Esophagus squamous epithelium (tissue), 5 donors: ENCODE results near the gene CRHR2. TPM values are rescaled to one million over a fixed set of nuclear protein-coding genes. Genes with fewer than 3 reads are reported as not detected.

ENCODE experiments used
- DNase-seq: peaks from one replicate; lab custom pipeline; 2025; lab: John Stamatoyannopoulos, UW
- H3K27ac ChIP-seq, 4 donors: fragments of 200-600 bp; sonication (generic); one replicate each; pipeline ENCODE4 v1.5.1; 2016 to 2019; ENCODE audit warnings: mild to moderate bottlenecking in 1 of 4
- H3K27me3 ChIP-seq, 4 donors: fragments of 200-600 bp; sonication (generic); 1 replicate in 3 of 4; 2 replicates in 1 of 4; pipeline versions ENCODE4 v1.5.1 to v1.6.0; 2017 to 2021; ENCODE audit warnings: antibody characterized with exemption in 1 of 4
- H3K36me3 ChIP-seq, 3 donors: fragments of 200-600 bp; sonication (generic); one replicate each; pipeline ENCODE4 v1.5.1; 2016 to 2019
- H3K4me1 ChIP-seq, 3 donors: fragments of 200-600 bp; sonication (generic); one replicate each; pipeline ENCODE4 v1.5.1; 2017 to 2019
- H3K4me3 ChIP-seq, 4 donors: fragments of 200-600 bp; sonication (generic); 1 replicate in 3 of 4; 2 replicates in 1 of 4; pipeline ENCODE4 v1.5.1; 2016 to 2019; ENCODE audit warnings: mild to moderate bottlenecking in 2 of 4, moderate library complexity in 1 of 4
- H3K9me3 ChIP-seq, 3 donors: fragments of 200-600 bp; sonication (generic); one replicate each; pipeline ENCODE4 v1.5.1; 2016 to 2019
- POLR2A ChIP-seq, 4 donors: fragments of 450-650 bp; IDR thresholded peaks; one replicate each; pipeline ENCODE4 v1.6.1; 2017; ENCODE audit warnings: antibody characterized with exemption in 4 of 4, mild to moderate bottlenecking in 4 of 4, moderate library complexity in 3 of 4
- WGBS, 2 donors: methylation state at CpG; one replicate each; pipeline ENCODE4 v1.1.5; 2018; 5-methylcytosine and 5-hydroxymethylcytosine counted together
- intact Hi-C: fragments of 100-400 bp; cut with DNase I; formaldehyde crosslinking; loops from one replicate; pipeline ENCODE4 v1.15.0; 2022
- total RNA-seq, 4 donors: library from RNA; depleted of rRNA; stranded (reverse); fragments of >200 nt; gene quantifications; one replicate each; pipeline ENCODE4 v1.1.0, GENCODE V29; 2016
- TF ChIP-seq, protein P1 (sequence below), 6 experiments: fragments of 450-650 bp in 4 of 6; fragments of 200-600 bp in 2 of 6; sonication (generic) in 2 of 6; IDR thresholded peaks; one replicate each; pipeline ENCODE4 v1.5.1; 2016 to 2019; ENCODE audit warnings: antibody characterized with exemption in 6 of 6, mild to moderate bottlenecking in 4 of 6, moderate library complexity in 4 of 6
- donor health status: DM: yes; HTN: yes; CAD: no.

Gene CRHR2
- total RNA-seq, 4 donors from 2014 or later = under 0.01 to 0.09 TPM; not detected in 2

DNA sequence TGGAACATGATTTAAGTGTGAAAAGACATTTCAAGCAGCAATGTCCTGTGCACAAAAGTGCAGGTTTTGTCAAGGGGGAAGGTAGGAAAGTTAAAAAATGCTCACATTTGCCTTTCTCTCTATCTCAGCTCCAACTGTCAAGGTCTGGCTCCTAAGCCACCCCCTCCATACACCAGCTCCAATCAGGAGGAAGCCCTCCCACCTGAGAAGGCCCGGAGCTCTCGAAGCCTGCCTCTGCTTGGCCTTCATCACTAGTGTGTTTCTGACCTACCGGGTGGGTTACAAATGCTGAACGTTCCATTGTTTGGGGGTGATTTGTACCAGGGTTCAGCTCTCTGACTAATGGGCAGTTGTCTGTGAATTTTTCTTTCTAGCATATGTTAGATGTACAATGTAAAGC lies 14.2 kb downstream of the CRHR2 start:
- WGBS, 2 donors = 48 to 68% methylated on average over 4 of the region's 4 CpGs
- no peaks in the 10 kb centered on the region for H3K9me3 ChIP-seq
- intact Hi-C loops = no loop called here

GRCh38 chr7:30667172-30667571 lies 15.1 kb downstream of the CRHR2 start:
- 87 to 88% methylated on average over 3 of the region's 3 CpGs for WGBS, 2 donors
- Histone ChIP-seq H3K9me3 (no peaks in the 10 kb centered on the region), H3K27ac (no peak overlapping the region), H3K4me1 (no peaks in the 10 kb centered on the region), H3K36me3 (no peaks in the 10 kb centered on the region), H3K4me3 (no peak overlapping the region), H3K27me3 (peaks cover 0 to 6% (median 0%) of the 10 kb centered on the region in 4 donors)
- intact Hi-C loops = no loop called here
- TF ChIP-seq POLR2A (IDR thresholded peaks at IDR 0.05) = no peak
- TF ChIP-seq, protein P1, sequence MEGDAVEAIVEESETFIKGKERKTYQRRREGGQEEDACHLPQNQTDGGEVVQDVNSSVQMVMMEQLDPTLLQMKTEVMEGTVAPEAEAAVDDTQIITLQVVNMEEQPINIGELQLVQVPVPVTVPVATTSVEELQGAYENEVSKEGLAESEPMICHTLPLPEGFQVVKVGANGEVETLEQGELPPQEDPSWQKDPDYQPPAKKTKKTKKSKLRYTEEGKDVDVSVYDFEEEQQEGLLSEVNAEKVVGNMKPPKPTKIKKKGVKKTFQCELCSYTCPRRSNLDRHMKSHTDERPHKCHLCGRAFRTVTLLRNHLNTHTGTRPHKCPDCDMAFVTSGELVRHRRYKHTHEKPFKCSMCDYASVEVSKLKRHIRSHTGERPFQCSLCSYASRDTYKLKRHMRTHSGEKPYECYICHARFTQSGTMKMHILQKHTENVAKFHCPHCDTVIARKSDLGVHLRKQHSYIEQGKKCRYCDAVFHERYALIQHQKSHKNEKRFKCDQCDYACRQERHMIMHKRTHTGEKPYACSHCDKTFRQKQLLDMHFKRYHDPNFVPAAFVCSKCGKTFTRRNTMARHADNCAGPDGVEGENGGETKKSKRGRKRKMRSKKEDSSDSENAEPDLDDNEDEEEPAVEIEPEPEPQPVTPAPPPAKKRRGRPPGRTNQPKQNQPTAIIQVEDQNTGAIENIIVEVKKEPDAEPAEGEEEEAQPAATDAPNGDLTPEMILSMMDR (IDR thresholded peaks at IDR 0.05) = no peak
- no peak for DNase-seq

More for the DNA sequence above, 14.2 kb downstream of the CRHR2 start:
- peaks cover 0 to 11% (median 0%) of the 10 kb centered on the region in 4 donors for H3K27me3 ChIP-seq
- no peaks in the 10 kb centered on the region for H3K4me1 ChIP-seq
- DNase-seq = no peak
- TF ChIP-seq, protein P1 (IDR thresholded peaks at IDR 0.05) = no peak
- no peak for TF ChIP-seq POLR2A (IDR thresholded peaks at IDR 0.05)
- no peak overlapping the region for H3K4me3 ChIP-seq
- no peaks in the 10 kb centered on the region for H3K36me3 ChIP-seq
- no peak overlapping the region for H3K27ac ChIP-seq

DNA sequence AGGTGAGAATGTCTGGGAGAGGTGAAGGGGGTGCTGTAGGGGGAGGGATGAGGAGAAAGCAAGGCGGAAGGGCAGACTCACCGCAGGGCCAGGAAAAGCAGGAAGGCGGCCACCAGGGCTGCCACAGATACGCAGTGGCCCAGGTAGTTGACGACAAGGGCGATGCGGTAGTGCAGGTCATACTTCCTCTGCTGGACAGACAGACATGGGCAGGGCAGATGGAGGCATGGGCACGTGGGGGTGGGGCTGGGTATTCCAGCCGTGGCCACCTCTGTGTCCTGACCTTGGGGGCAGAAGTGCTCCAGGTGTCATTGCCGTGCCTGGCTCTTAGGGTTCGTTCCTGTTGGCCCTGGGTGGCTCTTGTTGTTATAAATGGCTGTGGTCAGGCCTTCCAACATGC lies 16.8 kb downstream of the CRHR2 start:
- Histone ChIP-seq H3K4me1 (no peaks in the 10 kb centered on the region), H3K27me3 (peaks cover 0 to 6% (median 0%) of the 10 kb centered on the region in 4 donors), H3K9me3 (no peaks in the 10 kb centered on the region), H3K4me3 (no peak overlapping the region), H3K27ac (no peak overlapping the region), H3K36me3 (no peaks in the 10 kb centered on the region)
- 74 to 88% methylated on average over 11 of the region's 11 CpGs for WGBS, 2 donors
- intact Hi-C loops = no loop called here
- TF ChIP-seq, protein P1 (IDR thresholded peaks at IDR 0.05) = no peak
- no peak for TF ChIP-seq POLR2A (IDR thresholded peaks at IDR 0.05)
- DNase-seq = no peak

DNA sequence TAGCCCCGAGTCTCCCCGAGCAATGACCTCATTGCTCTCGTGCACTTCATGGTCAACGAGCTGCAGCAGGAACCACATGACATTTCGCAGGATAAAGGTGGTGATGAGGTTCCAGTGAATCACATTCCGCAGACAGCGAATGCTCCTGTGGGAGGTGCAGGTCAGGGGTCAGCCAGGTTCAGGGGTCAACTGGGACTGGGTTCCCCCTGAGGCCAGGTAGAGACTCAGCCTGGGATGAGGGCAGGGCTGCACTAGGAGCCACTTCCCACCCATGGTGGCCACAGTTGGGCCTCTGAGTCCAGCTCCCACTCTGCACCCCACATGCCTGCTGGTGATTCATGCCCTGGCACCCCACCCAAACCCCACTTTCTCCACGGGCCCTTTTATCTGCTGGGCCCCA lies 17.2 kb downstream of the CRHR2 start:
- 65 to 84% methylated on average over 5 to 7 of the region's 8 CpGs for WGBS, 2 donors
- no peaks in the 10 kb centered on the region for H3K9me3 ChIP-seq
- intact Hi-C loops = no loop called here
- H3K4me1 ChIP-seq = no peaks in the 10 kb centered on the region
- H3K36me3 ChIP-seq = no peaks in the 10 kb centered on the region
- H3K27me3 ChIP-seq = peaks cover 0 to 6% (median 0%) of the 10 kb centered on the region in 4 donors
- H3K27ac ChIP-seq = no peak overlapping the region
- TF ChIP-seq, protein P1 (IDR thresholded peaks at IDR 0.05) = no peak
- no peak for TF ChIP-seq POLR2A (IDR thresholded peaks at IDR 0.05)
- no peak for DNase-seq
- H3K4me3 ChIP-seq = no peak overlapping the region

- 83 to 90% methylated on average over 1 to 2 of the region's 2 CpGs for WGBS, 2 donors
- H3K27ac ChIP-seq = no peak overlapping the region
- no peaks in the 10 kb centered on the region for H3K4me1 ChIP-seq
- no peaks in the 10 kb centered on the region for H3K9me3 ChIP-seq
- no peak overlapping the region for H3K4me3 ChIP-seq
- DNase-seq = no peak
- TF ChIP-seq POLR2A (IDR thresholded peaks at IDR 0.05) = no peak
- TF ChIP-seq, protein P1 (IDR thresholded peaks at IDR 0.05) = no peak
- H3K27me3 ChIP-seq = peaks cover 0 to 6% (median 0%) of the 10 kb centered on the region in 4 donors
- H3K36me3 ChIP-seq = no peaks in the 10 kb centered on the region
- intact Hi-C loops = no loop called here
Measured at GRCh38 chr7:30664184-30664885, 17.9 kb downstream of the CRHR2 start.
